GM21619 (cell line): ENCODE data around the gene HBD.
A peak's percentile ranks its signal among the peaks of the same experiment; 100 is the strongest.

Experiments
- ATAC-seq: cut with Tn5 transposase; IDR thresholded peaks from one replicate; pipeline ENCODE4 v1.9.1; 2021; ENCODE audit not compliant: unreplicated experiment

The HBD gene

DNA sequence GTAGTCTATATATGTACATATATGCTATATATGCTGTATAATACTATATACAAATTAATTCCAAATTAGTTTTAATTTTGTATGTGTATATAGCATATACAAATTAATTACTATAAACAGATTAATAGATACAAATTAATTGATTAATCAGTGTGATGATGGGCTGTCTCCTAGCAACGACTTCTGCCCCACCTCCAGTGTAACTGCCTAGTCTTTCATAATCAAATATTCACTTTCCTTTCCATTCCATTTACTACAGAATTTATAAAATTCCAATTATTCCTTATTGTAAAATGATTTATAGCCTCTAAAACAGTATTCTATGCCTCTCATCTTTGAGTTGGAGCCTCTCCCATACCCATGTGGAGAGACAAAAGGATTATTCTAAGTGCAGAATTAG, 976 bp downstream of the HBD start:
- ATAC-seq: no peak

DNA sequence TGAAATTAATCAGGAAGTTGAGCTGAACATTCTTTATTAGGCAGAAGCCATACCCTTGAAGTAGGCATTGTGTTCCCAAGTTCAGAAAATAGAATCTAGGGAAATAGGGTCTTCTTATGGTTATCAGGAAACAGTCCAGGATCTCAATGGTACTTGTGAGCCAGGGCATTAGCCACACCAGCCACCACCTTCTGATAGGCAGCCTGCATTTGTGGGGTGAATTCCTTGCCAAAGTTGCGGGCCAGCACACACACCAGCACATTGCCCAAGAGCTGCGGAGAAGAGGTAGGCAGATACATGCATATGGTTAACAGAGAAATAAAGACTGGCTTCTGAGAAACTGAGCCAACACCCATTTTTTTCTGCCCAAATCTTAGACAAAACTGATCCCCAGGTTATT, 1.5 kb downstream of the HBD start:
- no peak for ATAC-seq

- ATAC-seq: no peak
These were observed 2.1 kb downstream of the HBD start for GRCh38 chr11:5232176-5232575.

- ATAC-seq: no peak
These were observed 3.2 kb downstream of the HBD start for GRCh38 chr11:5231111-5231510.

DNA sequence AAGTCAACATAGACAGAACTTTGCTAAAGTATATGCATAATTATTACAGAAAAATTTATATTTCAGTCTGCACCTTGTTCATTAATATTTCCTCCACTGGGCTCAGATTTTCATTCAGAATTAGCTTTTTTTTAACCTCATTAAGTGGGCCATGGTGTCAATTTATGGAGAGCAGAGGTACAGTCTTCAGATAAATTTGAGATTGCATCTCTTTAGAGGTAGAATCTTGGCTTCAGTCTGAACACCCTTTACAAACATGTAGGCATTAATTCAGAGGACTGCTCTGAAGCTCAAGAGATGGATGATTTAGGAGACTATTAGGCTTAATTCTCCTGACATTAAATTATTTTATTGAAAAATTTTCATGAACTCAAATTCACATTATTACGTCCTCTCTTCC, 4.0 kb downstream of the HBD start:
- no peak for ATAC-seq

DNA sequence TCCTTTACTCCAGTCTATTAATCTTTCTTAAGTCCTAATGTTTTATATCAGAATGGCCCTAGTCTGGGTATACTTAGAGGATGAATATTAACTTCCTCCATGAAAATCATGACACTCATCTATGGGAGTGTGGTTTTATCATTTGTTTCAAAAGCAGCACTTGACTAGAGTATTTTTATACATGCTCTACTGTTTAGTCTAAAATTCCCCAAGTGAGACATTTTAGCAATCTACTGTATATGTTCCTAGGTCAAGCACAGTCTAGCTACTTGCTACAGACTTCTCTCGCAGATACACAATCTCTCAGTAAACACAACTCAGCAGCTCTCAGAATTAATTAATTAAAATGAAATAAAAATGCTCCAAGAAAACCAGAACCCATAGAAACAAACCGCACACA, 4.5 kb downstream of the HBD start:
- ATAC-seq: no peak

DNA sequence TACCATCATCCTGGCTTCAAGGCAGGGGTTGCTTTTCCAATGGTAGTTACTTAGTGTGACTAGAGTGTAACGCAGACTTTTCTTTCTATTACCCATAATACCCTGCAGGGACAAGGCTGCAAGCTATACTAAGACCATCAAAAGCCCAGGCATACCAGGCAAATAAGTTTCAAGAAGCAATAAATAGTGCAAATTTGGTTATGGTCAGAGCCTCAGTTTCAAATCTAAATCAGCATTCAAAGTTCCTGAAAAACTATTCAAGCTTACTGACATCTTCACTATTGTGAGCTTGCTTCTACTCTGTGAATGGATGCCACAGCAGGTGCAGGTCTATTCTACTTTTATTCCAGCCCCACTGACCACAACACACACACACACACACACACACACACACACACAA, 4.9 kb downstream of the HBD start:
- ATAC-seq: no peak

GRCh38 chr11:5228124-5228523, 6.2 kb downstream of the HBD start:
- ATAC-seq: no peak

- no peak for ATAC-seq
These were observed 6.6 kb downstream of the HBD start for GRCh38 chr11:5227681-5228080.

GRCh38 chr11:5226732-5227310, 7.5 kb downstream of the HBD start, which contains the start of gene HBB:
TSS of gene HBB (minus strand) at chr11:5227071. CDS start at chr11:5227021, 50 bp downstream.
- no peak for ATAC-seq

DNA sequence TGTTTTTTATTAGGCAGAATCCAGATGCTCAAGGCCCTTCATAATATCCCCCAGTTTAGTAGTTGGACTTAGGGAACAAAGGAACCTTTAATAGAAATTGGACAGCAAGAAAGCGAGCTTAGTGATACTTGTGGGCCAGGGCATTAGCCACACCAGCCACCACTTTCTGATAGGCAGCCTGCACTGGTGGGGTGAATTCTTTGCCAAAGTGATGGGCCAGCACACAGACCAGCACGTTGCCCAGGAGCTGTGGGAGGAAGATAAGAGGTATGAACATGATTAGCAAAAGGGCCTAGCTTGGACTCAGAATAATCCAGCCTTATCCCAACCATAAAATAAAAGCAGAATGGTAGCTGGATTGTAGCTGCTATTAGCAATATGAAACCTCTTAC, 8.8 kb downstream of the HBD start:
- no peak for ATAC-seq

- no peak for ATAC-seq
These were observed 9.5 kb downstream of the HBD start for GRCh38 chr11:5224538-5225479.

DNA sequence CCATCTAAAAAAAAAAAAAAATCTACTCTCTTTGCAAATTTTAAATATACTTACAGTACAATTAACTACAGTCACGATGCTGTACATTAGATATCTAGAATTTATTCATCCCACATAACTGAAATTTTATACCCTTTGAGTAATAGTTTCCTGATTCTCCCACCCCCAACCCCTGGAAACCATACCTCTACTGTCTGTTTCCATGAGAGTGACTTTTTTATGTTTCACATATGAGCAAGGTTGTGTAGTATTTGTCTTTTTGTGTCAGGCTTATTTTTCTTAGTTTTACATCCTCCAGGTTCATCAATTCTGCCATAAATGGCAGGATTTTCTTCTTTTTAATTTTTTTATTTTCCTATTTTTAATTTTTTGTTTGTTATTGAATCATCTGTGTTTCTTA, 10.6 kb downstream of the HBD start:
- no peak for ATAC-seq

- ATAC-seq: no peak
These were observed 11.1 kb downstream of the HBD start for GRCh38 chr11:5223146-5223545.

DNA sequence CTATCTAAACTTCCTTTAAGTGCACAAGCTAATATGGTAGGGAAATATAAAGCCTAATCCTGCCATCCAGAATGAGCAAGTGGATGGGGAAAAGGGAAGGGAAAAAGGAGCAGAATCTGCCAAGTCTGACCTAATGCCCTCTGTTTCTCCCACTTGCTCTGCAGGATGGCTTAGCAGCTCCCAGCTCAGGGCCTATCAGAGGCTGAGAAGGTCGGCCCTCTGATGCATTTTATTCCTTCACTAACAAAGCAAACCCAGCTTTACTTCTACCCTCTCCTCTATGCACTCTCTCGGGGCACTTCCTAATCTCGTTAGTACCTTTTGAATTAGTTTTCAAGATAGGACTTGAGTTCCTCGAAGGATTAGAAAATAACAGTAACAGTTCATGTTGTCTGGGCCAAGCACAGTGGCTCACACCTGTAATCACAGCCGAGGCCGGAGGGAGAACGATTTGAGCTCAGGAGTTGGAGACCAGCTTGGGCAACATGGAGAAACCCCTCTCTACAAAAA, 23.9 kb downstream of the HBD start:
- no peak for ATAC-seq

DNA sequence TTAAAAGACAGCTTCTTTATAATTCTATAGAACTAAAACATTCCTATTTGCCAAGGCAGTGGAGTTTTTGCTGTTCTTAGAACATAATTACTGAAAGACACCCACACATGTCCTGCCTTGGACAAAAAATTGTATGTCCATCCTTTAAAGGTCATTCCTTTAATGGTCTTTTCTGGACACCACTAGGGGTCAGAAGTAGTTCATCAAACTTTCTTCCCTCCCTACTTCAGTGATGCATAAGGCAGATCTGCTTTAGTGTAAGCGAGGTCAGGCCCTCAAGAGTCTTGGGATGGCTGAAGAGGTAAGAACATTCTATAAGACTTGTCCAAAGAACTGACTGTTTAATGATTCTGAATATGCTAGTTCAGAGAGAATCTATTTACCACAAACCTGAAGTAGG, 29.5 kb downstream of the HBD start:
- ATAC-seq: peak; percentile 80

GRCh38 chr11:5203366-5203765, 30.9 kb downstream of the HBD start:
- no peak for ATAC-seq

DNA sequence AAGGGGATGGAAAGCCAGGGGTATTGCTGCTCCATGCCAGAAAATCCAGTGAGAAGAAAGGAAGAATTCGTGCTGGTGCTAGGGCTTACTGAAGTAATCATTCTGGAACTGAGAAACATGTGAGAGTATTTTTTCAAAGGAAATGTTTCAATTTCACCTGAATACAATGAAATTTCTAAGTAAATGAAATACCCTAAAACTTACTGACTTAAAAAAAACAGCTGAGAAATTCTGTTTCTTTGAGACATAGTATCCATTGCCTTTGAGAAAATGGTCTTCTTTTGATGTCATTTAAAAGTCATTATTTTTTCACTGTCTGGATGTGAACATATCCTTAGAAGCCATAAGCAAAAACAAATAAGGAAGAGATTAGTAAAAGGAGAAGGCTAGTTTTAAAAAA, 33.7 kb downstream of the HBD start, which contains the start of gene OR51V1:
Gene OR51V1 (minus strand): TSS at position 101 of the 400 bp plus-strand sequence. CDS start 0 bp downstream, at position 101.
- no peak for ATAC-seq

GRCh38 chr11:5198285-5198684, 36.0 kb downstream of the HBD start:
- no peak for ATAC-seq

DNA sequence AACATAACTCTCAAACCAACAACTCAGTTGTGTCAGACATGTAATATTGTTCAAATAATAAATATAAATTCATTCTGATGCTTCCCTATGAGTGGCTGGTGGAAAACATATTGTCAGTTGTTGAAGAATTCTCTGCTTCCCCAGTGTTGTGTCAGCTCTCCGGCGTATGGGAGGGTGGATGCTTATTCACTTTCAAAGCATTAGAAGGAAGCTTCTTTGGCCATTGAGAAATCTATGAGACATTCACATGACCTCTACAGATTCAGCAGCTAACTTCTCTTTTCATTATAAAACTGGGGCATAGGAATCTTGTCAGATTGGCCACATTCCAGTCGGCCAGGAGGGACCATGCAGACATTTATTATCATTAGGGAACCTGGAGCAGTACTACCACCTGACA, 36.7 kb downstream of the HBD start:
- ATAC-seq: no peak

DNA sequence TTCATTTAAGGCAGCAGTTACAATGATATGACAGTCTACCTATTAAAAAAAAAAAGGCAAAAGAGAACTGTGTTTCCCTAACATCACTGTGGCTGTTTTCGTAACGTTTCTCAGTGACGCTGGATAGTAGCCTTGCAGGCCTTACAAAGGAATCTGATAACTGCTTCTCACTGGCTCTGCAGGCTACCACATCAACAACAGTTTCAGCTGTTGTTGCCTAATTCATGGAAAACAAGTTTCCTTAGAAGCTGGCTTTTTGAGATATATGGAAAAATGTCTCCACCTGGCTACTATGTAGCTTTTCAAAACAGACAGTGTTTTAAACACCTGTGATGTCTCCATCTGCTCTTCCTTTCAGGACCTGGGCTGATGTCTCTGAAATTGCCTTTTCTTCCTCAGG, 37.6 kb downstream of the HBD start:
- ATAC-seq: no peak

GRCh38 chr11:5196067-5196466, 38.2 kb downstream of the HBD start:
- ATAC-seq: no peak
